Measurements from ENCODE around the gene GLIS1. TPM values are rescaled to one million over a fixed set of nuclear protein-coding genes. Genes with fewer than 3 reads are reported as not detected.

GLIS1 gene
- total and polyA plus RNA-seq, 2 experiments from 2014 or later: 0.22 to 0.61 TPM

- in situ Hi-C loops (cut with MboI): no loop called here
- TF ChIP-seq EZH2 (IDR thresholded peaks at IDR 0.05; ENCODE audit: insufficient read depth, poor library complexity, severe bottlenecking) (no peak), EZH2phosphoT487 (IDR thresholded peaks at IDR 0.05; ENCODE audit: insufficient read depth, low read depth) (no peak)
These were observed 118.7 kb downstream of the GLIS1 start for GRCh38 chr1:53620061-53620855.

GRCh38 chr1:53619367-53620060 lies 119.5 kb downstream of the GLIS1 start:
- H3K9ac ChIP-seq: no peak overlapping the region
- H4K20me1 ChIP-seq (ENCODE audit: insufficient read depth): no peaks in the 10 kb centered on the region
- in situ Hi-C loops (cut with MboI): no loop called here

More at GRCh38 chr1:53620061-53620855, 118.7 kb downstream of the GLIS1 start:
- Histone ChIP-seq H3K27ac (no peak overlapping the region), H4K20me1 (ENCODE audit: insufficient read depth) (no peaks in the 10 kb centered on the region), H3F3A (ENCODE audit: insufficient read depth) (peaks cover 14% of the 10 kb centered on the region), H3K9ac (no peak overlapping the region), H3K79me2 (ENCODE audit: insufficient read depth) (no peaks in the 10 kb centered on the region), H3K36me3 (ENCODE audit: low read depth) (no peaks in the 10 kb centered on the region), H3K9me3 (ENCODE audit: low read depth) (no peaks in the 10 kb centered on the region), H3K4me1 (ENCODE audit: insufficient read depth) (peaks cover 6% of the 10 kb centered on the region), H3K4me2 (ENCODE audit: unreplicated experiment) (no peak overlapping the region), H2AFZ (no peak overlapping the region), H3K27me3 (replicated peaks; ENCODE audit: insufficient read depth) (no peaks in the 10 kb centered on the region), H3K4me3 (no peak overlapping the region), H3K9me2 (ENCODE audit: insufficient read depth) (no peaks in the 10 kb centered on the region)
- 90% methylated on average over 21 to 22 of the region's 22 CpGs for WGBS, 2 experiments (ENCODE audit: low coverage in 1 of 2, low lambda C conversion rate in 2 of 2, missing lambda C conversion rate in 2 of 2)
- DNase-seq: peak; percentile 16

GRCh38 chr1:53618500-53619366 lies 120.2 kb downstream of the GLIS1 start:
- no peaks in the 10 kb centered on the region for H3K9me2 ChIP-seq (ENCODE audit: insufficient read depth)
- no peaks in the 10 kb centered on the region for H3K36me3 ChIP-seq (ENCODE audit: low read depth)
- no peaks in the 10 kb centered on the region for H3K79me2 ChIP-seq (ENCODE audit: insufficient read depth)
- H3K4me2 ChIP-seq (ENCODE audit: unreplicated experiment): no peak overlapping the region
- no peaks in the 10 kb centered on the region for H4K20me1 ChIP-seq (ENCODE audit: insufficient read depth)
- H3K4me1 ChIP-seq (ENCODE audit: insufficient read depth): no peaks in the 10 kb centered on the region
- H2AFZ ChIP-seq: no peak overlapping the region
- no peaks in the 10 kb centered on the region for H3K9me3 ChIP-seq (ENCODE audit: low read depth)
- TF ChIP-seq EZH2 (IDR thresholded peaks at IDR 0.05; ENCODE audit: insufficient read depth, poor library complexity, severe bottlenecking): no peak
- TF ChIP-seq EZH2phosphoT487 (IDR thresholded peaks at IDR 0.05; ENCODE audit: insufficient read depth, low read depth): no peak
- H3K4me3 ChIP-seq: no peak overlapping the region
- WGBS, 2 experiments (ENCODE audit: low coverage in 1 of 2, low lambda C conversion rate in 2 of 2, missing lambda C conversion rate in 2 of 2): 44 to 68% methylated on average over 4 of the region's 4 CpGs
- no peak for DNase-seq
- no peak overlapping the region for H3K27ac ChIP-seq
- no peak overlapping the region for H3K9ac ChIP-seq
- in situ Hi-C loops (cut with MboI): no loop called here
- H3K27me3 ChIP-seq (replicated peaks; ENCODE audit: insufficient read depth): no peaks in the 10 kb centered on the region
- H3F3A ChIP-seq (ENCODE audit: insufficient read depth): peaks cover under 1% of the 10 kb centered on the region; the same call in 1 of the 2 replicates

More at GRCh38 chr1:53619367-53620060, 119.5 kb downstream of the GLIS1 start:
- no peaks in the 10 kb centered on the region for H3K36me3 ChIP-seq (ENCODE audit: low read depth)
- DNase-seq: no peak
- no peaks in the 10 kb centered on the region for H3K27me3 ChIP-seq (replicated peaks; ENCODE audit: insufficient read depth)
- no peak overlapping the region for H3K4me3 ChIP-seq
- 92 to 94% methylated on average over 7 of the region's 7 CpGs for WGBS, 2 experiments (ENCODE audit: low coverage in 1 of 2, low lambda C conversion rate in 2 of 2, missing lambda C conversion rate in 2 of 2)
- H3K4me2 ChIP-seq (ENCODE audit: unreplicated experiment): no peak overlapping the region
- H3K4me1 ChIP-seq (ENCODE audit: insufficient read depth): peaks cover 2% of the 10 kb centered on the region
- H3K27ac ChIP-seq: no peak overlapping the region
- no peak overlapping the region for H2AFZ ChIP-seq
- no peaks in the 10 kb centered on the region for H3K9me3 ChIP-seq (ENCODE audit: low read depth)
- peaks cover 9% of the 10 kb centered on the region for H3F3A ChIP-seq (ENCODE audit: insufficient read depth)
- no peaks in the 10 kb centered on the region for H3K9me2 ChIP-seq (ENCODE audit: insufficient read depth)
- H3K79me2 ChIP-seq (ENCODE audit: insufficient read depth): no peaks in the 10 kb centered on the region
- TF ChIP-seq EZH2phosphoT487 (IDR thresholded peaks at IDR 0.05; ENCODE audit: insufficient read depth, low read depth) (no peak), EZH2 (IDR thresholded peaks at IDR 0.05; ENCODE audit: insufficient read depth, poor library complexity, severe bottlenecking) (no peak)

- Histone ChIP-seq H3K36me3 (ENCODE audit: low read depth) (no peaks in the 10 kb centered on the region), H2AFZ (no peak overlapping the region), H3K27me3 (replicated peaks; ENCODE audit: insufficient read depth) (no peaks in the 10 kb centered on the region), H3K4me3 (no peak overlapping the region), H3K9me2 (ENCODE audit: insufficient read depth) (no peaks in the 10 kb centered on the region), H3F3A (ENCODE audit: insufficient read depth) (no peaks in the 10 kb centered on the region), H3K9ac (no peak overlapping the region), H4K20me1 (ENCODE audit: insufficient read depth) (no peaks in the 10 kb centered on the region), H3K9me3 (ENCODE audit: low read depth) (no peaks in the 10 kb centered on the region), H3K27ac (no peak overlapping the region), H3K4me1 (ENCODE audit: insufficient read depth) (no peaks in the 10 kb centered on the region), H3K4me2 (ENCODE audit: unreplicated experiment) (no peak overlapping the region), H3K79me2 (ENCODE audit: insufficient read depth) (no peaks in the 10 kb centered on the region)
- TF ChIP-seq EZH2 (IDR thresholded peaks at IDR 0.05; ENCODE audit: insufficient read depth, poor library complexity, severe bottlenecking) (no peak), EZH2phosphoT487 (IDR thresholded peaks at IDR 0.05; ENCODE audit: insufficient read depth, low read depth) (no peak)
- in situ Hi-C loops (cut with MboI): no loop called here
- WGBS, 2 experiments (ENCODE audit: low coverage in 1 of 2, low lambda C conversion rate in 2 of 2, missing lambda C conversion rate in 2 of 2): 94 to 95% methylated on average over 4 of the region's 4 CpGs
- no peak for DNase-seq
These were observed 121.0 kb downstream of the GLIS1 start for GRCh38 chr1:53617851-53618499.

Measured in GM23248 (cell line).